HepG2 (cell line): ENCODE measurements around the gene ASB7. TPM values are rescaled to one million over a fixed set of nuclear protein-coding genes. Genes with fewer than 3 reads are reported as not detected.

Source experiments
- ATAC-seq: fragments of 200-7000 bp; cut with Tn5 transposase; 3 replicates; pipeline ENCODE4 v1.9.1; 2020; ENCODE audit warnings: mild to moderate bottlenecking, moderate library complexity
- BruUV-seq: library from RNA; stranded (reverse); fragments of 400-500 nt; replicated peaks from 2 replicates; lab custom pipeline; 2021; lab: Mats Ljungman, UMichigan
- CTCF ChIA-PET: fragments of 300-600 bp; formaldehyde crosslinking; extraction: SDS; loops from one replicate; lab custom pipeline; 2021; ENCODE audit warnings: low total read pairs, inconsistent platforms, low intra/inter-chr PET ratio; lab: Yijun Ruan, JAX
- POLR2A ChIA-PET: fragments of 350-600 bp; sonication (Branson Sonifier 250); formaldehyde crosslinking; loops from one replicate; lab custom pipeline; 2020; ENCODE audit warnings: antibody characterized with exemption, inconsistent platforms; lab: Yijun Ruan, JAX
- DNase-seq: peaks from one replicate; pipeline ENCODE4 v3.0.0-alpha.2; 2015; ENCODE audit warnings: low spot score
- FAIRE-seq: peaks from 3 replicates; lab custom pipeline; 2011; peaks lifted over from hg19 to GRCh38; lab: Jason Lieb, UNC
- H2AFZ ChIP-seq: one replicate; pipeline ENCODE4 v1.6.1; 2011; ENCODE audit warnings: low read length, inconsistent platforms
- H3K27ac ChIP-seq: fragments of 300-600 bp; 3 replicates; pipeline ENCODE4 v1.8.0; 2011; ENCODE audit warnings: mixed run types, mild to moderate bottlenecking, mixed read lengths, low read length, inconsistent platforms; ENCODE audit not compliant: insufficient read depth; ENCODE audit errors: extremely low read length
- H3K27me3 ChIP-seq, 2 experiments: fragments of 200-600 bp in 1 of 2; 2 replicates in 1 of 2; 3 replicates in 1 of 2; pipeline versions ENCODE4 v1.6.0 to v1.8.0; 2011; ENCODE audit warnings: low read length in 2 of 2, mild to moderate bottlenecking in 2 of 2, moderate library complexity in 2 of 2, inconsistent platforms in 1 of 2; ENCODE audit not compliant: insufficient read depth in 2 of 2, control insufficient read depth in 1 of 2
- H3K36me3 ChIP-seq, 2 experiments: fragments of 200-600 bp in 1 of 2; replicated peaks in 1 of 2; 2 replicates in 1 of 2; 3 replicates in 1 of 2; pipeline versions ENCODE4 v1.5.1 to v1.8.0; 2011; ENCODE audit warnings: low read length in 2 of 2, inconsistent platforms in 1 of 2; ENCODE audit not compliant: insufficient read depth in 2 of 2, control insufficient read depth in 1 of 2
- H3K4me1 ChIP-seq: 2 replicates; pipeline ENCODE4 v1.5.1; 2012; ENCODE audit warnings: low read length, inconsistent platforms; ENCODE audit not compliant: insufficient read depth
- H3K4me2 ChIP-seq: 2 replicates; pipeline ENCODE4 v1.6.0; 2011; ENCODE audit warnings: low read depth, low read length, inconsistent platforms
- H3K4me3 ChIP-seq, 3 experiments: fragments of 200-600 bp in 1 of 3; sonication (generic), shearing (Covaris generic) in 1 of 3; replicated peaks in 1 of 3; 2 replicates each; pipeline ENCODE4 v1.5.1; 2011 to 2016; ENCODE audit warnings: low read length in 3 of 3, inconsistent platforms in 2 of 3, low read depth in 2 of 3, mild to moderate bottlenecking in 2 of 3, control low read depth in 1 of 3, mixed read lengths in 1 of 3; ENCODE audit not compliant: insufficient read depth in 1 of 3
- H3K79me2 ChIP-seq: one replicate; pipeline ENCODE4 v1.6.1; 2011; ENCODE audit warnings: low read length, inconsistent platforms; ENCODE audit not compliant: insufficient read depth
- H3K9ac ChIP-seq: 2 replicates; pipeline ENCODE4 v1.6.0; 2011; ENCODE audit warnings: mild to moderate bottlenecking, low read depth, low read length, inconsistent platforms; ENCODE audit not compliant: insufficient read depth
- H3K9me3 ChIP-seq: 2 replicates; pipeline ENCODE4 v1.5.1; 2012; ENCODE audit warnings: mild to moderate bottlenecking, low read length
- H4K20me1 ChIP-seq: 2 replicates; pipeline ENCODE4 v1.6.0; 2011; ENCODE audit warnings: inconsistent platforms, mild to moderate bottlenecking, low read length, moderate library complexity; ENCODE audit not compliant: insufficient read depth
- IKZF1 ChIP-seq: fragments of 450-650 bp; IDR thresholded peaks from 2 replicates; pipeline ENCODE4 v1.7.1; 2016
- POLR2AphosphoS2 ChIP-seq: IDR thresholded peaks from 2 replicates; pipeline ENCODE4 v1.6.1; 2011; ENCODE audit warnings: low read depth, low read length, improper control_type of control experiment
- POLR2G ChIP-seq: fragments of 200-400 bp; formaldehyde crosslinking; IDR thresholded peaks from 2 replicates; pipeline ENCODE4 v1.6.1; 2018; ENCODE audit warnings: mild to moderate bottlenecking, low read depth, low read length, moderate library complexity
- RARG ChIP-seq: sonication (generic); formaldehyde crosslinking; IDR thresholded peaks from 2 replicates; pipeline ENCODE4 v1.4.0; 2020; ENCODE audit warnings: low read depth, mild to moderate bottlenecking, missing genetic modification reagents
- RFX1 ChIP-seq: fragments of 450-650 bp; IDR thresholded peaks from 2 replicates; pipeline ENCODE4 v1.6.1; 2017
- SMC3 ChIP-seq: IDR thresholded peaks from 2 replicates; pipeline ENCODE4 v1.6.1; 2011; ENCODE audit warnings: low read length, improper control_type of control experiment
- ZNF251 ChIP-seq: sonication (generic); formaldehyde crosslinking; IDR thresholded peaks from 2 replicates; pipeline ENCODE4 v1.9.0; 2021; ENCODE audit warnings: mild to moderate bottlenecking, missing genetic modification reagents
- WGBS: methylation state at CpG from one replicate; pipeline ENCODE4 v1.1.6; 2017; ENCODE audit warnings: low lambda C conversion rate; 5-methylcytosine and 5-hydroxymethylcytosine counted together
- in situ Hi-C: cut with HindIII; loops from 2 replicates; pipeline ENCODE4 v1.10.0; 2017; ENCODE audit warnings: low pct_unique_long_range_greater_than_20kb; ENCODE audit not compliant: extremely low pct_ligation_motif_present
- intact Hi-C: fragments of 100-400 bp; cut with micrococcal nuclease; formaldehyde crosslinking; loops from one replicate; pipeline ENCODE4 v1.10.0; 2022; ENCODE audit not compliant: unreplicated experiment
- polyA plus RNA-seq, 8 experiments: library from polyadenylated mRNA; depleted of rRNA in 3 of 8; stranded (reverse) in 7 of 8; unstranded in 1 of 8; fragments of >200 nt; fragmentation: Illumina TruSeq in 4 of 8; extraction: Trizol in 4 of 8; gene quantifications; 2 replicates each; pipeline versions ENCODE4 v1.2.1 to v1.2.3, GENCODE V29; 2011 to 2016; ENCODE audit warnings: low read depth in 4 of 8, missing spikeins in 1 of 8, mixed read lengths in 1 of 8; ENCODE audit not compliant: insufficient read depth in 1 of 8
- total RNA-seq, 5 experiments: library from RNA; depleted of rRNA; stranded (reverse); fragments of >200 nt; fragmentation: Illumina TruSeq; extraction: Trizol; gene quantifications; 2 replicates each; pipeline ENCODE4 v1.2.3, GENCODE V29; 2016; ENCODE audit warnings: low read depth in 1 of 5
- TF ChIP-seq, protein P1 (sequence below): sonication (generic); formaldehyde crosslinking; IDR thresholded peaks from 2 replicates; pipeline ENCODE4 v1.5.0; 2020; ENCODE audit warnings: mild to moderate bottlenecking, missing genetic modification reagents, moderate library complexity
- TF ChIP-seq, protein P2 (sequence below): sonication (generic); formaldehyde crosslinking; IDR thresholded peaks from 2 replicates; pipeline ENCODE4 v1.4.0; 2020; ENCODE audit warnings: mild to moderate bottlenecking, missing genetic modification reagents
- TF ChIP-seq, protein P3 (sequence below): sonication (generic); formaldehyde crosslinking; IDR thresholded peaks from 2 replicates; pipeline ENCODE4 v1.4.0; 2020; ENCODE audit warnings: missing genetic modification reagents

ASB7 gene
- total and polyA plus RNA-seq, 2 of the 13 experiments (the other 11 are each of a cell fraction or from before 2014, with no cell fraction given) = 7.7 to 12.1 TPM

DNA sequence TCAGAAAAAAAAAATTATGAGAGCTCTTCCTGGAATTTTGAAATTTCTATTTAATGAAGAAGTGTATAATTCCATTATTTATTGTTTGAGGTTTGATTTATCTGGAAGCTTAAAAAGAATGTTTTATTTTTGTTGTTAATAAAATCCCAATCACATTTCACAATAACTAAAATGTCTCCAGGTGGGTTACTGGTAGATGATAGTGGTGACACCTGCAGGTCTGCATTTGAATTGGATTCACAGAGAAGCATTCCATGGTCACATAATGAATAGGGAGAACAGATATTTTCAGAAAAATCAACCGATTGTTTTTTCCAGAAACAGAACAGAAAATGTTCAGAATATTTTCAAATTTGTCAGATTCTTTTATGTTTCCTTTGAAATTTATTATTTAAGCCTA is 48.3 kb downstream of the ASB7 start:
- Histone ChIP-seq H3K9me3 (no peaks in the 10 kb centered on the region), H3K27me3 (no peaks in the 10 kb centered on the region), H3K4me3 (no peak overlapping the region), H3K27ac (no peak overlapping the region), H3K9ac (no peak overlapping the region), H3K4me2 (no peak overlapping the region), H3K79me2 (peaks cover 5% of the 10 kb centered on the region), H2AFZ (no peak overlapping the region), H3K36me3 (peaks cover 3 to 17% of the 10 kb centered on the region in 2 experiments; a peak in 4 of 5 replicates), H3K4me1 (no peaks in the 10 kb centered on the region), H4K20me1 (no peaks in the 10 kb centered on the region; the same call in 1 of the 2 replicates)
- DNase-seq (no peak), FAIRE-seq (peak; percentile 53), ATAC-seq (0 out of 3 replicates have a peak, but pooled peaks have one; percentile 43)
- POLR2A ChIA-PET = no interaction called here
- no TSS peak for BruUV-seq
- intact Hi-C loops = no loop called here
- in situ Hi-C loops = loop anchor here (25.0 kb wide), 2 partner anchors 362 to 612 kb away; partner anchors contain the start of gene CHSY1
- TF ChIP-seq, protein P1, sequence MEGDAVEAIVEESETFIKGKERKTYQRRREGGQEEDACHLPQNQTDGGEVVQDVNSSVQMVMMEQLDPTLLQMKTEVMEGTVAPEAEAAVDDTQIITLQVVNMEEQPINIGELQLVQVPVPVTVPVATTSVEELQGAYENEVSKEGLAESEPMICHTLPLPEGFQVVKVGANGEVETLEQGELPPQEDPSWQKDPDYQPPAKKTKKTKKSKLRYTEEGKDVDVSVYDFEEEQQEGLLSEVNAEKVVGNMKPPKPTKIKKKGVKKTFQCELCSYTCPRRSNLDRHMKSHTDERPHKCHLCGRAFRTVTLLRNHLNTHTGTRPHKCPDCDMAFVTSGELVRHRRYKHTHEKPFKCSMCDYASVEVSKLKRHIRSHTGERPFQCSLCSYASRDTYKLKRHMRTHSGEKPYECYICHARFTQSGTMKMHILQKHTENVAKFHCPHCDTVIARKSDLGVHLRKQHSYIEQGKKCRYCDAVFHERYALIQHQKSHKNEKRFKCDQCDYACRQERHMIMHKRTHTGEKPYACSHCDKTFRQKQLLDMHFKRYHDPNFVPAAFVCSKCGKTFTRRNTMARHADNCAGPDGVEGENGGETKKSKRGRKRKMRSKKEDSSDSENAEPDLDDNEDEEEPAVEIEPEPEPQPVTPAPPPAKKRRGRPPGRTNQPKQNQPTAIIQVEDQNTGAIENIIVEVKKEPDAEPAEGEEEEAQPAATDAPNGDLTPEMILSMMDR (CRISPR knock-in tag) = peak; percentile 19; the same call in 1 of the 2 replicates
- TF ChIP-seq POLR2G (no peak), SMC3 (0 out of 2 replicates have a peak, but pooled peaks have one; percentile 5)
- CTCF ChIA-PET = interaction anchor here (1.5 kb wide), 1 partner anchor 23 kb away, joined by 5 read pairs; no protein-coding TSS in a partner anchor
- WGBS = 74% methylated on average over 1 of the region's 1 CpG

DNA sequence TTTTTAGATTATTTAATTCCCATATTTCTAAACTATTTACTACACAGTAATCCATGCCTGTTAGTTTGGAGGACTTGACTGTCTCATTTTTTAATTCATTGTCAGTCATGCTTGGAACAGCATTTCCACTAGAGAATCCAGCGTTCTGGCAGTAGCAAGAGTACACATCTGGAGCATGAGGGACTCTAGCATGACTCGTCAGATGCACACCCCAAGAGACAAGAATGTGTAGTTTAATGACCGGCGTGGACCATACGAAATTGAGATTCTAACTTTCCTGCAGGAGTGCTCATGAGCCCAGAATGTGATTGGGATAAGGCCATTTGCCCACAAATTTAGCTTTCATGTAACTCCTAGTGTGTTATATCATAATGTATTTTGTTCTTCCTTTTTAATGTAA is 48.9 kb downstream of the ASB7 start:
- in situ Hi-C loops = loop anchor here (25.0 kb wide), 2 partner anchors 361 to 611 kb away; partner anchors contain the start of gene CHSY1
- Histone ChIP-seq H3K4me3 (no peak overlapping the region), H3K9ac (no peak overlapping the region), H3K4me1 (no peaks in the 10 kb centered on the region), H3K27me3 (no peaks in the 10 kb centered on the region), H3K36me3 (peaks cover 3 to 17% of the 10 kb centered on the region in 2 experiments; a peak in 4 of 5 replicates), H3K4me2 (no peak overlapping the region), H2AFZ (no peak overlapping the region), H3K27ac (no peak overlapping the region), H3K9me3 (no peaks in the 10 kb centered on the region), H4K20me1 (no peaks in the 10 kb centered on the region; the same call in 1 of the 2 replicates), H3K79me2 (peaks cover 2% of the 10 kb centered on the region)
- POLR2A ChIA-PET = no interaction called here
- no peak for DNase-seq
- FAIRE-seq = no peak
- no TSS peak for BruUV-seq
- intact Hi-C loops = no loop called here
- CTCF ChIA-PET = interaction anchor here (1.5 kb wide), 1 partner anchor 23 kb away, joined by 5 read pairs; no protein-coding TSS in a partner anchor
- no peak for ATAC-seq
- WGBS = 94% methylated on average over 5 of the region's 5 CpGs
- TF ChIP-seq, protein P2, sequence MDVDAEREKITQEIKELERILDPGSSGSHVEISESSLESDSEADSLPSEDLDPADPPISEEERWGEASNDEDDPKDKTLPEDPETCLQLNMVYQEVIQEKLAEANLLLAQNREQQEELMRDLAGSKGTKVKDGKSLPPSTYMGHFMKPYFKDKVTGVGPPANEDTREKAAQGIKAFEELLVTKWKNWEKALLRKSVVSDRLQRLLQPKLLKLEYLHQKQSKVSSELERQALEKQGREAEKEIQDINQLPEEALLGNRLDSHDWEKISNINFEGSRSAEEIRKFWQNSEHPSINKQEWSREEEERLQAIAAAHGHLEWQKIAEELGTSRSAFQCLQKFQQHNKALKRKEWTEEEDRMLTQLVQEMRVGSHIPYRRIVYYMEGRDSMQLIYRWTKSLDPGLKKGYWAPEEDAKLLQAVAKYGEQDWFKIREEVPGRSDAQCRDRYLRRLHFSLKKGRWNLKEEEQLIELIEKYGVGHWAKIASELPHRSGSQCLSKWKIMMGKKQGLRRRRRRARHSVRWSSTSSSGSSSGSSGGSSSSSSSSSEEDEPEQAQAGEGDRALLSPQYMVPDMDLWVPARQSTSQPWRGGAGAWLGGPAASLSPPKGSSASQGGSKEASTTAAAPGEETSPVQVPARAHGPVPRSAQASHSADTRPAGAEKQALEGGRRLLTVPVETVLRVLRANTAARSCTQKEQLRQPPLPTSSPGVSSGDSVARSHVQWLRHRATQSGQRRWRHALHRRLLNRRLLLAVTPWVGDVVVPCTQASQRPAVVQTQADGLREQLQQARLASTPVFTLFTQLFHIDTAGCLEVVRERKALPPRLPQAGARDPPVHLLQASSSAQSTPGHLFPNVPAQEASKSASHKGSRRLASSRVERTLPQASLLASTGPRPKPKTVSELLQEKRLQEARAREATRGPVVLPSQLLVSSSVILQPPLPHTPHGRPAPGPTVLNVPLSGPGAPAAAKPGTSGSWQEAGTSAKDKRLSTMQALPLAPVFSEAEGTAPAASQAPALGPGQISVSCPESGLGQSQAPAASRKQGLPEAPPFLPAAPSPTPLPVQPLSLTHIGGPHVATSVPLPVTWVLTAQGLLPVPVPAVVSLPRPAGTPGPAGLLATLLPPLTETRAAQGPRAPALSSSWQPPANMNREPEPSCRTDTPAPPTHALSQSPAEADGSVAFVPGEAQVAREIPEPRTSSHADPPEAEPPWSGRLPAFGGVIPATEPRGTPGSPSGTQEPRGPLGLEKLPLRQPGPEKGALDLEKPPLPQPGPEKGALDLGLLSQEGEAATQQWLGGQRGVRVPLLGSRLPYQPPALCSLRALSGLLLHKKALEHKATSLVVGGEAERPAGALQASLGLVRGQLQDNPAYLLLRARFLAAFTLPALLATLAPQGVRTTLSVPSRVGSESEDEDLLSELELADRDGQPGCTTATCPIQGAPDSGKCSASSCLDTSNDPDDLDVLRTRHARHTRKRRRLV (CRISPR knock-in tag) = no peak
- TF ChIP-seq ZNF251 (CRISPR knock-in tag) = no peak
- TF ChIP-seq, protein P3, sequence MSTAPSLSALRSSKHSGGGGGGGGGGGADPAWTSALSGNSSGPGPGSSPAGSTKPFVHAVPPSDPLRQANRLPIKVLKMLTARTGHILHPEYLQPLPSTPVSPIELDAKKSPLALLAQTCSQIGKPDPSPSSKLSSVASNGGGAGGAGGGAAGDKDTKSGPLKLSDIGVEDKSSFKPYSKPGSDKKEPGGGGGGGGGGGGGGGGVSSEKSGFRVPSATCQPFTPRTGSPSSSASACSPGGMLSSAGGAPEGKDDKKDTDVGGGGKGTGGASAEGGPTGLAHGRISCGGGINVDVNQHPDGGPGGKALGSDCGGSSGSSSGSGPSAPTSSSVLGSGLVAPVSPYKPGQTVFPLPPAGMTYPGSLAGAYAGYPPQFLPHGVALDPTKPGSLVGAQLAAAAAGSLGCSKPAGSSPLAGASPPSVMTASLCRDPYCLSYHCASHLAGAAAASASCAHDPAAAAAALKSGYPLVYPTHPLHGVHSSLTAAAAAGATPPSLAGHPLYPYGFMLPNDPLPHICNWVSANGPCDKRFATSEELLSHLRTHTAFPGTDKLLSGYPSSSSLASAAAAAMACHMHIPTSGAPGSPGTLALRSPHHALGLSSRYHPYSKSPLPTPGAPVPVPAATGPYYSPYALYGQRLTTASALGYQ = no peak
- TF ChIP-seq POLR2AphosphoS2 = no peak
- no peak for TF ChIP-seq RARG (CRISPR knock-in tag)
- no peak for TF ChIP-seq IKZF1
- TF ChIP-seq RFX1 = no peak
